DMS114 treated with DMSO at 0.1 percent for 48 hours (cell line): Measurements from ENCODE around the gene SP4.
"Not testable (repeated sequence)": the region's sequence is repeated elsewhere in the genome, so short reads cannot be mapped to it uniquely, and the experiment has no call there.

Source experiments
- DNase-seq: peaks from one replicate; lab custom pipeline; 2025; ENCODE audit not compliant: unreplicated experiment; lab: John Stamatoyannopoulos, UW

Gene SP4

DNA sequence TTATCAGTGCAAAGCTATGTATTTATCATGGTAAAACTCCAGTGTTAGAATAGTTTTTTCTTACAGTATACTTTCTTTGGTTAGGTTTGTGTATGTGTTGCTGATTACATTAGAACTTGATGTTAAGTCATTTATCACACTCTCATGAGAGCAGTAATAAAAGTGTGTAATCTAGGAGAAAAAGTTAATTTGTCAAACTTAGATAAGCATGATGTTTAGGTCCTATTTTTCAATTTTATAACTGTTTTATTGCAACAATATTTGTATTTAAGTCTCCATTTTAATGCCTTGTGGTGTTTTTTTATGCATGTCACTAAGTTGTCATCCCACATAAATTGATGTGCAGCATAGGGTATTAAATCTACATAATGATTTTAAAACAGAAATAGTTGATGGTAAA is 86.2 kb downstream of the SP4 start:
- DNase-seq = no peak

DNA sequence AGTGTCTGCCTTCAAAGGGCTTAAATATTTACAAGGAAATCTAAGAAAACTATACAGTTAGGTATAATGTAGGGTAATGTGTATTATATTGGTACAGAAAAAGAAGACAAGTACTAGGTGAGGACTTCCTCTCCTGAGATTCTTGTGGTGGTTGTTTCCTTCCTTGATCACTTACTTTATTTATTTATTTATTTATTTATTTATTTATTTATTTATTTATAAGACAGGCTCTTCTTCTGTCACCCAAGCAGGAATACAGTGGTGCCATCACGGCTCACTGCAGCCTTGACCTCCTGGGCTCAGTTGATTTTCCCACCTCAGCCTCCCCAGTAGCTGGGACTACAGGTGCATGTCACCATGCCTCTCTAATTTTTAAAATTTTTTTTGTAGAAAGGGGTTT is 96.8 kb downstream of the SP4 start:
- DNase-seq = no peak

DNA sequence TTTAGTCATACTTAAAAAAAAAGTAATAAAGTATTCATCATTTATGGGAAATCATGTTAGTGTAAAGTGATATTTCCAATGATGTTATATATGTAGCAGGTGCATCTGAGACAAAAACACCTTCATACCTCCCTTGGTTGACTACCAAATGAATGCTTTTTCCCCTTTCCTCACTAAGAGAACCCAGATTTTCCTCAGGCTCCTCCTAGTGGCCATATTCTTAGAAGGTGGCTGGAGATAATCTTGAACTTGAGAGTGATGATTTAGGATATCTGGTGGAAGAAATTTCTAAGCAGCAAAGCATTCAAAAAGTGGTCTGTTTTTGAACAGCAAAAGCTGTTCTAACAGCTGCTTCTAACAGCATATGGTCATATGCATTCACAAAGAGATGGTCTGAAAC is 98.1 kb downstream of the SP4 start:
- DNase-seq = no peak

GRCh38 chr7:21526448-21526847 is 98.6 kb downstream of the SP4 start:
- DNase-seq = no peak

DNA sequence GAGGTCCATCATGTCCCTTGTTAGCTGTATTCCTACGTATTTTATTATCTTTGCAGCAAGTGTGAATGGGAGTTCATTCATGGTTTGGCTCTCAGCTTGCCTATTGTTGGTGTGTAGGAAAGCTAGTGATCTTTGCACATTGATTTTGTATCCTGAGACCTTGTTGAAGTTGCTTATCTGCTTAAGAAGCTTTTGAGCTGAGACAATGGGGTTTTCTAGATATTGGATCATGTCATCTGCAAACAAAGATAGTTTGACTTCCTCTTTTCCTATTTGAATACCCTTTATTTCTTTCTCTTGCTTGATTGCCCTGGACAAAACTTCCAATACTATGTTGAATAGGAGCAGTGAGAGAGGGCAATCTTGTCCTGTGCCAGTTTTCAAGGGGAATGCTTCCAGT is 104.6 kb downstream of the SP4 start:
- not testable (repeated sequence) for DNase-seq

DNA sequence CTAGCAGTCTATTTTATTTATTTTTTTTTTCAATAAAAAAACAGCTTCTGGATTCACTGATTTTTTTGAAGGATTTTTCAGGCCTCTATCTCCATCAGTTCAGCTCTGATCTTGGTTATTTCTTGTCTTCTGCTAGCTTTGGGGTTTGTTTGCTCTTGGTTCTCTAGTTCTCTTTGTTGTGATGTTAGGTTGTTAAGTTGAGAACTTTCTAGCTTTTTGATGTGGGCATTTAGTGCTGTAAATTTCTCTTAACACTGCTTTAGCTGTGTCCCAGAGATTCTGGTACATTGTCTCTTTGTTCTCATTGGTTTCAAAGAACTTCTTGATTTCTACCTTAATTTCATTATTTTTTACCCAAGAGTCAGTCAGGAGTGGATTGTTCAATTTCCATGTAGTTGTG is 105.8 kb downstream of the SP4 start:
- not testable (repeated sequence) for DNase-seq

DNA sequence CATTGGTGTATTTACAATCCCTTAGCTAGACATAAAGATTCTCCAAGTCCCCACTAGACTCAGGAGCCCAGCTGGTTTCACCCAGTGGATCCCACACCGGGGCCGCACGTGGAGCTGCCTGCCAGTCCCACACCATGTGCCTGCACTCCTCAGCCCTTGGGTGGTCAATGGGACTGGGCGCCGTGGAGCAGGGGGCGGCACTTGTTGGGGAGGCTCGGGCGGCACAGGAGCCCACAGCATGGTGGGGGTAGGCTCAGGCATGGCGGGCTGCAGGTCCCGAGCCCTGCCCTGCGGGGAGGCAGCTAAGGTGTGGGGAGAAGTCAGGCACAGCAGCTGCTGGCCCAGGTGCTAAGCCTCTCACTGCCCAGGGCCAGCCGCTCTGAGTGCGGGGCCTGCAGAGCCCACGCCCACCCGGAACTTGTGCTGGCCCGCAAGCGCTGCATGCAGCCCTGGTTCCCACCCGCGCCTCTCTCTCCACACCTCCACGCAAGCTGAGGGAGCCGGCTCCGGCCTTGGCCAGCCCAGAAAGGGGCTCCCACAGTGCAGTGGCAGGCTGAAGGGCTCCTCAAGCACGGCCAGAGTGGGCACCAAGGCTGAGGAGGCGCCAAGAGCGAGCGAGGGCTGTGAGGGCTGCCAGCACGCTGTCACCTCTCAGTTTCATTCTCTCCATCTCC is 108.7 kb downstream of the SP4 start:
- DNase-seq = not testable (repeated sequence)

GRCh38 chr7:21538936-21539495 is 111.1 kb downstream of the SP4 start:
- no peak for DNase-seq

DNA sequence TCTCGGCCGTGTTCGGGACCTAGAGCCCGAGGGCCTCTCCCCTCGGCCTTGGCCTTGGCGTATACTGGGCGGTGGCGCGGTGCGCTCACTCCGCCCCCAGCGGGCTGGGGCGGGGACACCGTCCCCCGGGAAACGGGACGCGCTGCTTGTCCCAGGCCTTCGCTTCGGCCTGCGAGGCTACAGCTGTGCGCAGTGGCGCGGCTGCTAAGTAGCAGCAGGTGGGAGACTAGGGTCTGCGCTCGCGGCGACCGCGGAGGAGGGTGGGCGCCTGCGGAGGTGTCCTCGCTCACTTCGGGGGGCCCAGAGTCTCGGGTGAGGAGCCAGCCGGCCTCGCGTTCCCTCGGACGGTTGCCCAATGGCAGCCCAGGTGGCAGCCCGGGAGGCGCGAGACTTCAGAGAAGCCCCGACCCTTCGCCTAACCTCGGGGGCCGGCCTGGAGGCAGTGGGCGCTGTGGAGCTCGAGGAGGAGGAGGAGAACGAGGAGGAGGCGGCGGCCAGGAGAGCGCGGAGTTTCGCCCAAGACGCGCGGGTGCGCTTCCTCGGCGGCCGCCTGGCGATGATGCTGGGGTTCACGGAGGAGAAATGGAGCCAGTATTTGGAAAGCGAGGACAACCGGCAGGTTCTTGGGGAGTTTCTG is 115.1 kb downstream of the SP4 start, which contains the start of gene DNAH11:
TSS of gene DNAH11 (plus strand) at position 149 of the 637 bp plus-strand sequence. CDS start at position 356, 207 bp downstream.
- no peak for DNase-seq

DNA sequence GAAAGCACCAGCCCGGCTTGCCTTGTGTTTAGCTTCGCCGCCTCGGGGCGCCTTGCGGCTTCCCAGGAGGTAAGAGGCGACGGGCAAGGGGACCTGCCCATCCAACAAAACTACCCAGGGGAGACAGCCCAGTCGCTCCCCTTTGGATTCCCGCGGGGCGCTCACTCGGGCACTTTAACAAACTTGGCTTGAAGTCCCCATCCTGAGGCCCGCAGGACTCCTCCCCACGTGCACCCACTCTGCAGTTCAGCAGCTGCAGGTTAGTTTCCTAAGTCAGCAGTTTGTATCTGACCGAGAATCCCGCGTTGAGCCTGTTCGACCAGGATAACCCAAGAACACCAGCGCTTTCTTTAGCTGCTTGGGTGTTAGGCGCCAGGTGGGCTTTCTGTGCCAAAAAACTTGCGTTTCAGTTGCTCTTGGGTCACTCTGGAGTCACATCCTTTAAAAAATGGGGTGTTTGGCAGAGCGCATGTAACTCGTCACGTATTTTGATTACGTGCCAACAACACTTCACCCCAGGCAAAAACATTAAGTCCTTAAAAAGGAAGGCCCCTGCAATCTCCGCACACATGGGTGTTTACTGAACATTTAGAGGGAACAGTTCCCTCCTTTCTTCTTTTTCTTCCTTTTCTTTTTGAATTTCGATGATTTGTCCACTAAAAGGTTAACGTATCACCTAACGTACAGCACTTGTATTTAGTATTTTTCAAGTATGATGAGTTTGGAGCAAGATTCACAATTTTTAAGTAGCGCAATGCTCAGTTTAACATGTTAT is 115.8 kb downstream of the SP4 start:
- DNase-seq = no peak

- no peak for DNase-seq
These were observed 116.4 kb downstream of the SP4 start for GRCh38 chr7:21544303-21544656.

DNA sequence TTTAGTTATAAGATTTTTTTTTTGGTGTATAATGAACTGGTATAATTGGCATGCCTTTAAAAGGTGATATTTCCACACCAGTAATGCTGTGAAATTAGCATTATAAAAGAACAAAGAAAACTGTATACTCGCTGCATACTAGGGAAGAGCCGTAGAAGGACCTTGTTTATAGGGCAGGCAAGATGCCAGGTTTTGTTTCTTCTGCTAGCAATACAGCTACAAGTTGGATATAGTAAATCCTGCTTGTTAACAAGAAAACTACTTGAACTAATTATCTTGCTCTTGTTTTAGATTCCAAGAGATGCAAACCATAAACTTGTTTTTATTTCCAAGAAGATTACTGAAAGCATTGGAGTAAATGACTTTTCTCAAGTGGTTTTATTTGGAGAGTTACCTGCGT is 116.8 kb downstream of the SP4 start:
- no peak for DNase-seq

GRCh38 chr7:21547501-21547900 is 119.6 kb downstream of the SP4 start:
- no peak for DNase-seq

GRCh38 chr7:21548491-21548890 is 120.6 kb downstream of the SP4 start:
- DNase-seq = no peak

- no peak for DNase-seq
These were observed 122.2 kb downstream of the SP4 start for GRCh38 chr7:21550076-21550475.

- no peak for DNase-seq
These were observed 123.1 kb downstream of the SP4 start for GRCh38 chr7:21550821-21551531.

GRCh38 chr7:21562385-21562784 is 134.5 kb downstream of the SP4 start:
- DNase-seq = no peak
